ENCODE measurements around the gene MANBA.
"Not testable (repeated sequence)": the region's sequence is repeated elsewhere in the genome, so short reads cannot be mapped to it uniquely, and the experiment has no call there.

Gene MANBA

DNA sequence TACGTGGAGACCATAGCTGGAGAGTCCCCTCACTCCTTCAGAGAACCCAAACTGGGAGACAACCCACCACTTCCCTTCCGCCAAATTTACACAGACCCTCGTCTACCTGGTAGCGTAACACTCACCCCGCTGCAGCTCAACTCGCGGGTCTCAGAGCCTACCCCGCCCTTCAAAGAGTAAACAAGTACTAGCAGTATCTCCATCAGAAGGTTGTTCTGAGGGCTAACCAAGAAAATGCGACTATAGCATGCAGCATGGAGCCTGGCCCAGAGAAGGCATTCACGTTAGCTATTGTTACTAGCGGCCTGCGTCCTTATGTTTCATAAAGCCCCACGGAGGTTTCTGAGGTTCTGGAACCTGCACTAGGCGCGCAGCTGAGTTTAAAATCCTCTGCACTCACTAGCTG is 531 bp upstream of the MANBA start:
- peak in 2 of 4 experiments; percentile 21 to 32 for DNase-seq

GRCh38 chr4:102759831-102760644 is 730 bp downstream of the MANBA start:
- peak; percentile 95 to 99 (median 96) for DNase-seq

GRCh38 chr4:102758241-102759160 is 2.3 kb downstream of the MANBA start:
- peak; percentile 60 to 85 (median 66) for DNase-seq

GRCh38 chr4:102757681-102758080 is 3.1 kb downstream of the MANBA start:
- DNase-seq: peak in 1 of 4 experiments; percentile 30

- DNase-seq: no peak
These were observed 6.7 kb downstream of the MANBA start for GRCh38 chr4:102754044-102754443.

DNA sequence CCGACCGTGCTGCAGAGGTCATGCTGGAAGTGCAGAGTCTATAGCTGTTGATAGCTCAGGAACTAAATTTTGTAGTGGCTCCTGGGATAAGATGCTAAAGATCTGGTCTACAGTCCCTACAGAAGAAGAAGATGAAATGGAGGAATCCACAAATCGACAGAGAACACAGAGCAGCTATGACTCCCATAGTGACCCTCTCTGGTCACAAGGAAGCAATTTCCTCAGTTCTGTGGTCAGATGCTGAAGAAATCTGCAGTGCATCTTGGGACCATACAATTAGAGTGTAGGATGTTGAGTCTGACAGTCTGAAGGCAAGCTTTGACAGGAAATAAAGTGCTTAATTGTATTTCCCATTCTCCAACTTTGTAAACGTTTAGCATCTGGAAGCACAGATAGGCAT is 8.8 kb downstream of the MANBA start:
- DNase-seq: peak; percentile 48 to 72 (median 54)

DNA sequence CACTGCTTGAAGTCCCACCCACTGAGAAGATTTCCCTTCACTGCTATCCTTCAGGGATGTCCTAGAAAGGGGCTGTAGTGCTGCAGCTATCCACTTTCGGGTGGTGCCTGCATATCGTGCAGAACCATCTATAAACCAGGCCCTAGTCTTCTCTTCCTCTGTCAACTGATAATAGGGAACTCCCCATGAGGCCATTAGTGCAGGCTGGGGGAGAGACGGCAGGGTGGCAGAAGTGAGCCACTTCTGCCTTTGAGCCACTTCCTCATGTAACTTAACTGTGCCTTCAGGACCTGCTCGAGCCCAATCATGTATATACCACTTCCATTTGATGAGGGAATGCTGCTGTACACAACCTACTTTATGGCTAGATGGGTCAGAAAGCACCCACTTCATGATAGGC is 17.4 kb downstream of the MANBA start:
- peak; percentile 81 to 89 (median 84) for DNase-seq

DNA sequence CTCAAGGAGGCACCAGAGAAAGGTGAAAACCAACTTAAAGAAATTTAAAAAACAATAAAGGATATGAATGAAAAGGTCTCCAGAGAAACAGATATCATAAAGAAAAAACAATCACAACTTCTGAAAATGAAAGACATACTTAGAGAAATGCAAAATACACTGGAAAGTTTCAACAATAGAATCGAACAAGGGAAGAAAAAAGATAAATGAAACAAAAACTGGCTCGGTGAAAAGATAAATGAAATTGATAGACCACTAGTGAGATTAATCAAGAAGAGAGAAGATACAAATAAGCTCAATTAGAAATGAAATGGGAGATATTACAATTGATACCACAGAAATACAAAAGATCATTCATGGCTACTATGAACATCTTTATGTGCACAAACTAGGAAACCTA is 22.0 kb downstream of the MANBA start:
- not testable (repeated sequence) for DNase-seq

DNA sequence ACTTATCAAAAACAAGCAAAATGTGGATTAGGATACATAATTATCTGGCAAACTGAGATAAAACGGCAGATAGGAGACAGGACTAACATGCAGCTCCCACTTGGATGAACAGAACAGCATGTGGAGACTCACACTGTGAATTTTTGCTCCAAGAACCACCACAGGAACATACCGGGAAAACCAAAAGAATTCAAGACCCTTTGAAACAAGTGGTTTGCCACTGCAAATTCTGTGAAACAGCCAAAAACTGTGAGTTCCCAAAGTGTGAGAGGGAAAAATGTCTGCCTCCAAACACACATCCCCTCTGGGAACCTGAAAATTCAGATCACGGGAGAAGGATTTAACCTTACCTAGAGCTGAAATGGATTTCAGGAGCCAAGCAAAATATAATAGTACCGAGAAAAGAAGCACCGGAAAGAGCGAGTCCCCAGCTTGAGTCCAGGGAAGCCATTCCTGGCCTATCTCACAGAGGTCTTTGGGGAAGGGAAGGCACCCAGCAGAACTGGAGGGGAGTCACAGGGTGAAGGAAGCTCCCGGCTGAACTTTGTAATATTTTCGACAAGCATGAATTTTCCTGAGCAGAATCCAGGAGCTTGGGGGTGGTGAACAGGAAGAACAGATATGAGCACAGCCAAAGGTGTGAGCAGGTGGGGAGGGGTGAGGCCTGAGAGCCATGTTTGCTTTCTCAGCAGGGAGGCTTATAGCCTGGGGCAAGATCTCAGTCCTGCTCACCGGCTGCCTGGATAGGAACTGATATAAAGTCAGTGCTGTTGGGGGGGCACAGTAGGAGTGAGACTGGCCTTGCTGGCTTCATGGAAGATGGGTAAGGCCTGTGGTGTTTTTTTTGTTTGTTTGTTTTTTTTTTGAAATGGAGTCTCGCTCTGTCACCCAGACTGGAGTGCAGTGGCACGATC is 23.9 kb downstream of the MANBA start:
- no peak for DNase-seq

DNA sequence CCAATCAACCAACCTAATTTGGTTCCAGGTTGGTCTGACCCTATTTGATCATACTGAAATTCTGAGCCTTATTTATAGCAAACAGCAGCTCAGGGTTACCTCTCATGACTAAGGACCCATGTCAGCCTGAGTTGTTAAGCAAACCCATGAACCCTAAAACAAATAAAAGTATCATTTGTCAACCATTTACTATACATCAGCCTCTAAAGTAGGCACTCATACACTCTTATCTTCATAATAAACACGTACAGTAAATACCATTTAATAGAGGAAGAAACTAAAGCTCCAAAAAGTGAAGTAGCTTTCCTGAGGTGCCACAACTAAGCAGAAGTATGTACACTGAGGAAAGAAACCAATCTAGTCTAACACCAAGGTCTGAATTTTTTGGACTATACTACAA is 25.2 kb downstream of the MANBA start:
- DNase-seq: peak; percentile 21 to 58 (median 40)

- DNase-seq: peak; percentile 82 to 95 (median 86)
These were observed 26.0 kb downstream of the MANBA start for GRCh38 chr4:102734591-102735385.

DNA sequence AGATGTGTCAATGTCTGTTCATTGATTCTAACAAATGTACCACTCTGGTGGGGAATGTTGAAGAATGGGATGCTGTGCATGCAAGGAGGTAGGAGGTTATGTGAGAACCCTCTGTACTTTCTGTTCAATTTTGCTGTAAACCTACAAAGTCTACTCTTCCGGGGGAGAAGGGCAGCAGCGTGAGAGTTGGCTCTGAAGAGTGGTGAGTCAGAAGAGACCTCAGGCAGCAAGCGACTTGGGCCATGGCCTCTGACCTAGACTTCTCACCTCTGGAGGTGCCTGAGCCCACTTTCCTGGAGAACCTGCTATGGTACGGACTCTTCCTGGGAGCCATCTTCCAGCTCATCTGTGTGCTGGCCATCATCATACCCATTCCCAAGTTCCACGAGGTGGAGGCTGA is 26.7 kb downstream of the MANBA start:
- DNase-seq: peak in 3 of 4 experiments; percentile 17 to 28 (median 28)

DNA sequence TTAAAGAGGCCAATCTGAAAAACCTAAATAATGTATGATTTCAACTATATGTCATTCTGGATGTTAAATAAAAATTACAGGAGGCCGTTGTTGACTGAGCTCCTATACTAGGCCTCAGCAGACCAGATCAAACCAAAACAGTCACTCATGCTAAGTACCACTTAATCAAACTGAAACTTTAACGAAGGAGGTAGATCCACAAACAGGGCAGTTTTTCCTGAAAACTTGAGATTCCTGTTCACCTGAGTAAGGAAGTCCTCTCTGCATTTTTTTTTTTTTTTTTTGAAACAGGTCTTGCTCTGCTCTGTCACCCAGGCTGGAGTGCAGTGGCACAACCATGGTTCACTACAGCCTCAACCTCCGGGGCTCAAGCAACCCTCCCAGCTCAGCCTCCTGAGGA is 27.7 kb downstream of the MANBA start:
- DNase-seq: no peak

GRCh38 chr4:102732678-102733077 is 28.1 kb downstream of the MANBA start:
- no peak for DNase-seq

GRCh38 chr4:102730968-102731533 is 29.7 kb downstream of the MANBA start:
- no peak for DNase-seq

- DNase-seq: not testable (repeated sequence)
These were observed 31.3 kb downstream of the MANBA start for GRCh38 chr4:102729486-102729885.

DNA sequence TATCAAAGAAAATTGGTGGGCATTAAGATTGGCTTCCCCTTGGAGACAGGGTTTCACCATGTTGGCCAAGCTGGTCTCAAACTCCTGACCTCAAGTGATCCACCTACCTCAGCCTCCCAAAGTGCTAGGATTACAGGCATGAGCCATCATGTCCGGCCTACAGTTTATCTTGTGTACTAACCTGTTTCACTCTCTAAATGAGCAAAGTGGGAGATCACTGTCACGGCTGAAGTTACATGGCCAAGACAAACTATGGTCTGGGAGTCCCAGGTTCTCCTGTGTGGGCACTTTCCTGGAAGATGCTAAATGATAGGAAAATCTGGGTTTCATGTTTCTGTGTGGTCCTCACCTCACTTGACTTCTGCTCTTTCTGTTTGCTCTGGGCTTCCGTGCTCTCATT is 33.8 kb downstream of the MANBA start:
- DNase-seq: not testable (repeated sequence)

DNA sequence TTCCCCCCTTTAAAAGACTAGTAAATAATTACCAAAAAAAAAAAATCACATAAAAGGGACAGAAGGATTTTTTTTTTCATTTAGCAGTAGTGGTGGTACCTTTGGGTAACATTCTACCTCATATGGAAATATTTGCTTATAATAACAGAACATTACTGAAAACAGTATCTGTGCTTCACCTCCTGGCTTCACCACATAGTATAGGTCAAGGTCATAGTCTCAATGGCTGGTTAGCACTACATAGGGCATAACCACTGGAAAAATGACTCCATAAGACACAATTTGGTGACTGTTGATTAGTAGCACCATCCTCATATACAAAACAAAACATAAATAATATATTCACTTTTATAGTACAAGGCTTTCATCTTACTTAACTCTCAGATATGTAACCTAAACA is 34.7 kb downstream of the MANBA start:
- DNase-seq: no peak

GRCh38 chr4:102725229-102725628 is 35.5 kb downstream of the MANBA start:
- DNase-seq: no peak

DNA sequence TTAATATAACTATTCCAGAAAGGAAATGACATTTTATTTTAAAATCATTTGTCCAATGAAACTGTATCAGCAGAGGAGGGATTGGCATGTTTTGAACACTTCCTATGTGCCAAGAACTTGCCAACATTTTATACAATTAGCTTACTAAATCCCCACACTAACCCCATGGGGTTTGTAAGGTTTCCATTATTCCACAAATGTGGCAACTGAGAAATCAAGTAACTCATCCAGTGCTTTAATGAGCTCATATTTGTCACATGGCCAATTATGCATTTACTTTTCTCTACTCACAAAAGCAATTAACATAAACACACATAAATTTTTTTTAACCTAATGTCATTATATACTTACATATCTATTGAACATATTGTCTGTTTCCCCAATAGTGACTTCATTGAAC is 37.3 kb downstream of the MANBA start:
- no peak for DNase-seq

DNA sequence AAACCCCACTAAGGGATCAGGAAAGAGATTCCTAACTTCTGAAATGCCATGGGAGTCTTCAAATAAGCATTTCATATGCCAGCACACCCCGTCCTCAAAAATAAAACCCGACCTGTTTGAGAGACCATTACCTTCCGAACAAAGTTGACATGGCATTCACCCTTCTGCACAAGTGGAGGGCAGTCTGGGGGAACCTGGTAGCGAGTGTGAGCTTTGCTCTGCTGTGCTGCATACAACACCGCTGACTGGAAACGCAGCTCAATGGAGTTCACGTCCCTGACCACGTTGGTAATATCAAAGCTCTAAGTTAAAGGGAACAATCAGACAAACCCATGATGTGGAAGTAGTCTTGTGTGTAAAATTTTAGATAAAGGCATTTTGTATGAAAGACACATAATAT is 38.0 kb downstream of the MANBA start:
- no peak for DNase-seq

Measured in suppressor macrophage (primary cell).